ENCODE measurements around the gene TRIM40.

DNA sequence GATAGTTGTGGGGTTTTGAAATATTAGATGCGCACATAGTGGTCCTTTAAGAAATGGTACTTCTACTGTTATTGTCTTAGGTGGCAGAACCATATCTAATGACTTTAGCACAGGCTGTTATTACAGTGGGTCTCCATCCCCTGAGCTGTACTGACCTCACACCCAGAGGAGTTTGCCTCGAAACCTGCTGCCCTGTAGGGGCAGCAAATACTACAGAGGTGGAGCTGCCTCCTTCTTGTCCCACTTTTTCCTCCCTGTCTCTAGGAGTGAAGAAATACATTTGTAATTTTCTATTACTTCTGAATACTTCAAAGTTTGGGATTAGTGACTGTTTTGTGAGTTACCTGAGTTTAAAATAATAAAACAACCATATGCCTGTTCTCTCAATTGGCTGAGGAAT, 31.3 kb upstream of the TRIM40 start:
- TF ChIP-seq TAF1 (IDR thresholded peaks at IDR 0.05; ENCODE audit: borderline replicate concordance, low read depth, low read length) (no peak), POLR2A (IDR thresholded peaks at IDR 0.05; ENCODE audit: low read depth, low read length) (no peak)

Measured in GM12892 (cell line).